ENCODE data around the gene SORCS3. TPM values are rescaled to one million over a fixed set of nuclear protein-coding genes. Genes with fewer than 3 reads are reported as not detected.

SORCS3 gene
- total and polyA plus RNA-seq, 9 of the 15 experiments (the other 6 are each of a cell fraction or from before 2014, with no cell fraction given) = not detected

DNA sequence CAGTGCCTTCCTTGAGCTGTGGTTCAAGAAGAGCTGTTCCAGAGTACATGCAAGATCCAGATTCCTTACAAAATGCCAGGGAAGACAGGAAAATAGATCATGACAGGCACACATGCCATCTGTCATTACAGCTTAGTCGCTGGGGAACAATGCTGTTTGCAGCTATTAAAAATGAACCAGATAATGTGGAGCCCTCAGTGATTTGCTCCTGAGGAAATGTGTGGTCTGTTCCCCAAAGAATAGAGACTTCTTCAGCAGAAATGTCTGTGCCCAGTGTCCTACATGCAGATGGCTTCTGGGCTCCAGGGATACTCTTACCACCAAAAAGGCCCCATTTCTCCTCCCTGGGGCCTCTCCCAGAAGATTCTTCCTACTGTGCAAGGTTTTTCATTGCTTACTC lies 627.9 kb downstream of the SORCS3 start (continued):
- TF ChIP-seq, protein P1, sequence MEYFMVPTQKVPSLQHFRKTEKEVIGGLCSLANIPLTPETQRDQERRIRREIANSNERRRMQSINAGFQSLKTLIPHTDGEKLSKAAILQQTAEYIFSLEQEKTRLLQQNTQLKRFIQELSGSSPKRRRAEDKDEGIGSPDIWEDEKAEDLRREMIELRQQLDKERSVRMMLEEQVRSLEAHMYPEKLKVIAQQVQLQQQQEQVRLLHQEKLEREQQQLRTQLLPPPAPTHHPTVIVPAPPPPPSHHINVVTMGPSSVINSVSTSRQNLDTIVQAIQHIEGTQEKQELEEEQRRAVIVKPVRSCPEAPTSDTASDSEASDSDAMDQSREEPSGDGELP (CRISPR knock-in tag; IDR thresholded peaks at IDR 0.05; ENCODE audit: borderline replicate concordance) = no peak
- TF ChIP-seq POLR2A (conservative IDR thresholded peaks at IDR 0.05) (no peak), NFIC (IDR thresholded peaks at IDR 0.05) (no peak), SREBF2 (CRISPR knock-in tag; IDR thresholded peaks at IDR 0.05) (no peak), SETDB1 (IDR thresholded peaks at IDR 0.05; ENCODE audit: low read length) (no peak), MCM2 (IDR thresholded peaks at IDR 0.05; ENCODE audit: low read depth) (no peak), FOXK1 (CRISPR knock-in tag; IDR thresholded peaks at IDR 0.05; ENCODE audit: borderline replicate concordance) (no peak), THRAP3 (IDR thresholded peaks at IDR 0.05; ENCODE audit: borderline replicate concordance) (no peak)
- TF ChIP-seq, protein P2, sequence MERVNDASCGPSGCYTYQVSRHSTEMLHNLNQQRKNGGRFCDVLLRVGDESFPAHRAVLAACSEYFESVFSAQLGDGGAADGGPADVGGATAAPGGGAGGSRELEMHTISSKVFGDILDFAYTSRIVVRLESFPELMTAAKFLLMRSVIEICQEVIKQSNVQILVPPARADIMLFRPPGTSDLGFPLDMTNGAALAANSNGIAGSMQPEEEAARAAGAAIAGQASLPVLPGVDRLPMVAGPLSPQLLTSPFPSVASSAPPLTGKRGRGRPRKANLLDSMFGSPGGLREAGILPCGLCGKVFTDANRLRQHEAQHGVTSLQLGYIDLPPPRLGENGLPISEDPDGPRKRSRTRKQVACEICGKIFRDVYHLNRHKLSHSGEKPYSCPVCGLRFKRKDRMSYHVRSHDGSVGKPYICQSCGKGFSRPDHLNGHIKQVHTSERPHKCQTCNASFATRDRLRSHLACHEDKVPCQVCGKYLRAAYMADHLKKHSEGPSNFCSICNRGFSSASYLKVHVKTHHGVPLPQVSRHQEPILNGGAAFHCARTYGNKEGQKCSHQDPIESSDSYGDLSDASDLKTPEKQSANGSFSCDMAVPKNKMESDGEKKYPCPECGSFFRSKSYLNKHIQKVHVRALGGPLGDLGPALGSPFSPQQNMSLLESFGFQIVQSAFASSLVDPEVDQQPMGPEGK (CRISPR knock-in tag; IDR thresholded peaks at IDR 0.05; ENCODE audit: borderline replicate concordance) = no peak

DNA sequence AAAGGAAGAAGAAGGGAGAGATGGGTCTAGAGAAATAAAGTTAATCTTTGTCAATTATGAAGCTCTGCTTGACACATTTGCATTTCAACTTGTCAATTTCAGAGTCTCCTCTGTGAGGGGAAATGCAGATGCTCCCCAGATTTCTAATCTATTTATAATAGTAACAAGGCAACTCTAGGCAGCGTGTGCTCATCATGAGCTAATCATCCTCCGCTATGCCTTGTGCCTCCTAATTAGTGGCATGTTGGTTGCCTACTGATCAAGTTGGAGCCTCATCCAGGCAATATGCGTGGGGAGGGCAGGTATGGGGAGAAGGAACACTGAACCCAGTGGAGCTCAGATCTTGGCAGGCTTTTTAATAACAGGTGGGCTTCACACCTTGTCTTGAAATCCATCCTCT lies 628.6 kb downstream of the SORCS3 start:
- Histone ChIP-seq H3K9me1 (ENCODE audit: control insufficient read depth, insufficient read depth, low read length) (no peaks in the 10 kb centered on the region), H3K79me2 (ENCODE audit: control insufficient read depth, insufficient read depth, low read length) (no peaks in the 10 kb centered on the region), H3K9ac (ENCODE audit: insufficient read depth in 1 of 2, low read depth in 2 of 2, low read length in 2 of 2) (no peak overlapping the region), H3K9me3 (replicated peaks; ENCODE audit: control insufficient read depth, insufficient read depth, low read depth, low read length) (no peaks in the 10 kb centered on the region), H2AFZ (ENCODE audit: low read depth, low read length) (no peak overlapping the region), H4K20me1 (replicated peaks; ENCODE audit: control insufficient read depth, insufficient read depth, low read length) (no peaks in the 10 kb centered on the region), H3K4me3 (no peak overlapping the region), H3K4me1 (replicated peaks in 1 of 2; ENCODE audit: control insufficient read depth in 2 of 2, insufficient read depth in 2 of 2, low read length in 2 of 2) (no peaks in the 10 kb centered on the region), H3K27ac (ENCODE audit: extremely low read depth, low read depth, low read length) (no peak overlapping the region), H3K36me3 (ENCODE audit: control insufficient read depth, insufficient read depth, low read length) (no peaks in the 10 kb centered on the region), H3K4me2 (ENCODE audit: insufficient read depth, low read length) (no peak overlapping the region), H3K27me3 (ENCODE audit: control insufficient read depth in 2 of 2, insufficient read depth in 2 of 2, low read length in 2 of 2) (no peaks in the 10 kb centered on the region)
- in situ Hi-C loops (cut with MboI) (no loop called here), intact Hi-C loops (cut with micrococcal nuclease) (no loop called here)
- no peak for ATAC-seq
- CTCF ChIA-PET (ENCODE audit: low intra/inter-chr PET ratio) = no interaction called here
- BruUV-seq (replicated peaks) = no TSS peak
- POLR2A ChIA-PET = no interaction called here
- FAIRE-seq = no peak
- no peak for TF ChIP-seq NFXL1 (CRISPR knock-in tag; IDR thresholded peaks at IDR 0.05)
- TF ChIP-seq GATAD2A (IDR thresholded peaks at IDR 0.05) = no peak
- TF ChIP-seq SMARCC2 (IDR thresholded peaks at IDR 0.05; ENCODE audit: low read depth) = no peak
- no peak for TF ChIP-seq ZNF79 (CRISPR knock-in tag; IDR thresholded peaks at IDR 0.05; ENCODE audit: low read depth)
- TF ChIP-seq CSDE1 (IDR thresholded peaks at IDR 0.05) = no peak
- no peak for TF ChIP-seq PTBP1 (IDR thresholded peaks at IDR 0.05; ENCODE audit: low read depth, low read length)
- TF ChIP-seq NFRKB (IDR thresholded peaks at IDR 0.05; ENCODE audit: low read depth) = no peak
- TF ChIP-seq RBM14 (IDR thresholded peaks at IDR 0.05; ENCODE audit: borderline replicate concordance, insufficient read depth, low read depth, low read length) = no peak
- no peak for TF ChIP-seq CEBPB (tag; IDR thresholded peaks at IDR 0.05)
- TF ChIP-seq ZNF707 (CRISPR knock-in tag; conservative IDR thresholded peaks at IDR 0.05) = no peak
- no peak for TF ChIP-seq ZNF140 (CRISPR knock-in tag; IDR thresholded peaks at IDR 0.05)
- TF ChIP-seq PTTG1 (tag; IDR thresholded peaks at IDR 0.05; ENCODE audit: low read depth) = no peak
- no peak for TF ChIP-seq SPI1 (IDR thresholded peaks at IDR 0.05; ENCODE audit: borderline replicate concordance, low read depth, low read length)
- no peak for TF ChIP-seq KLF10 (CRISPR knock-in tag; IDR thresholded peaks at IDR 0.05)
- WGBS (ENCODE audit: insufficient coverage, low coverage, missing lambda C conversion rate) = 4% methylated on average over 3 of the region's 3 CpGs
- DNase-seq (ENCODE audit: extremely low read depth in 1 of 4, low spot score in 3 of 4) = no peak

Measured in K562 (cell line).